HepG2 (cell line): ENCODE results near the gene TUBB. TPM values are rescaled to one million over a fixed set of nuclear protein-coding genes. Genes with fewer than 3 reads are reported as not detected.

Experiments
- CCAR2 ChIP-seq: fragments of 200-400 bp; formaldehyde crosslinking; optimal IDR thresholded peaks from 2 replicates; pipeline ENCODE3; 2018; ENCODE audit warnings: low read depth, mild to moderate bottlenecking, low read length, moderate library complexity
- CREB1 ChIP-seq, 2 experiments: fragments of 450-650 bp in 1 of 2; IDR thresholded peaks; 2 replicates each; pipeline ENCODE4 v1.6.1; 2016 to 2017; ENCODE audit warnings: control low read depth in 1 of 2, mild to moderate bottlenecking in 1 of 2, missing compliant biosample characterization in 1 of 2, missing genetic modification characterization in 1 of 2
- GABPA ChIP-seq, 2 experiments: IDR thresholded peaks; 2 replicates each; pipeline ENCODE4 v1.6.1; 2011 to 2016; ENCODE audit warnings: low read depth in 2 of 2, low read length in 1 of 2, missing biosample characterization in 1 of 2, missing genetic modification characterization in 1 of 2
- KDM2A ChIP-seq: sonication (generic); formaldehyde crosslinking; IDR thresholded peaks from 2 replicates; pipeline ENCODE4 v1.4.0; 2020; ENCODE audit warnings: low read depth, missing genetic modification reagents, borderline replicate concordance
- MIER2 ChIP-seq: IDR thresholded peaks from 2 replicates; pipeline ENCODE4 v1.6.1; 2016; ENCODE audit warnings: missing biosample characterization, missing genetic modification reagents
- PHF21A ChIP-seq: sonication (generic); formaldehyde crosslinking; IDR thresholded peaks from 2 replicates; pipeline ENCODE4 v1.5.0; 2020; ENCODE audit warnings: mild to moderate bottlenecking, missing genetic modification reagents
- RAD51 ChIP-seq: fragments of 450-650 bp; IDR thresholded peaks from 2 replicates; pipeline ENCODE4 v1.6.1; 2016; ENCODE audit warnings: borderline replicate concordance
- REL ChIP-seq: sonication (generic); formaldehyde crosslinking; conservative IDR thresholded peaks from 2 replicates; pipeline ENCODE4 v1.8.0; 2022; ENCODE audit warnings: mild to moderate bottlenecking, missing genetic modification reagents, moderate library complexity
- SMYD3 ChIP-seq: sonication (generic); formaldehyde crosslinking; IDR thresholded peaks from 2 replicates; pipeline ENCODE4 v1.8.1; 2023; ENCODE audit warnings: mild to moderate bottlenecking, missing genetic modification reagents
- SP2 ChIP-seq: sonication (generic); formaldehyde crosslinking; IDR thresholded peaks from 2 replicates; pipeline ENCODE4 v1.5.1; 2020; ENCODE audit warnings: mild to moderate bottlenecking, missing genetic modification reagents
- TCF7 ChIP-seq: sonication (generic); IDR thresholded peaks from 2 replicates; pipeline ENCODE4 v1.6.1; 2016; ENCODE audit warnings: antibody characterized with exemption, low read depth
- THRA ChIP-seq: sonication (generic); formaldehyde crosslinking; IDR thresholded peaks from 2 replicates; pipeline ENCODE4 v1.4.0; 2020; ENCODE audit warnings: missing genetic modification reagents, borderline replicate concordance
- ZFP36L1 ChIP-seq: sonication (generic); formaldehyde crosslinking; IDR thresholded peaks from 2 replicates; pipeline ENCODE4 v1.8.0; 2022; ENCODE audit warnings: mild to moderate bottlenecking, missing genetic modification reagents, moderate library complexity
- ZFP62 ChIP-seq: sonication (generic); formaldehyde crosslinking; IDR thresholded peaks from 2 replicates; pipeline ENCODE4 v1.4.0; 2020; ENCODE audit warnings: missing genetic modification reagents
- ZNF350 ChIP-seq: sonication (generic); formaldehyde crosslinking; IDR thresholded peaks from 2 replicates; pipeline ENCODE4 v1.4.0; 2020; ENCODE audit warnings: mild to moderate bottlenecking, low read depth, missing genetic modification reagents, borderline replicate concordance
- ZNF552 ChIP-seq: sonication (generic); formaldehyde crosslinking; IDR thresholded peaks from 2 replicates; pipeline ENCODE4 v1.9.0; 2022; ENCODE audit warnings: missing genetic modification reagents, mild to moderate bottlenecking, borderline replicate concordance
- ZNF574 ChIP-seq: sonication (generic); formaldehyde crosslinking; IDR thresholded peaks from 2 replicates; pipeline ENCODE4 v1.4.0; 2020; ENCODE audit warnings: missing genetic modification reagents
- ZNF605 ChIP-seq: sonication (generic); formaldehyde crosslinking; IDR thresholded peaks from 2 replicates; pipeline ENCODE4 v1.8.0; 2022; ENCODE audit warnings: mild to moderate bottlenecking, missing genetic modification reagents
- ZNF615 ChIP-seq: sonication (generic); formaldehyde crosslinking; IDR thresholded peaks from 2 replicates; pipeline ENCODE4 v1.5.0; 2020; ENCODE audit warnings: mild to moderate bottlenecking, missing genetic modification reagents, borderline replicate concordance
- ZNF674 ChIP-seq: sonication (generic); formaldehyde crosslinking; IDR thresholded peaks from 2 replicates; pipeline ENCODE4 v1.5.0; 2020; ENCODE audit warnings: low read depth, mild to moderate bottlenecking, missing genetic modification reagents
- ZNF776 ChIP-seq: sonication (generic); formaldehyde crosslinking; IDR thresholded peaks from 2 replicates; pipeline ENCODE4 v1.4.0; 2020; ENCODE audit warnings: mild to moderate bottlenecking, missing genetic modification reagents
- ZNF878 ChIP-seq: sonication (generic); formaldehyde crosslinking; IDR thresholded peaks from 2 replicates; pipeline ENCODE4 v1.8.1; 2023; ENCODE audit warnings: mild to moderate bottlenecking, missing genetic modification reagents, moderate library complexity
- ZSCAN30 ChIP-seq: sonication (generic); formaldehyde crosslinking; IDR thresholded peaks from 2 replicates; pipeline ENCODE4 v1.5.0; 2020; ENCODE audit warnings: mild to moderate bottlenecking, missing genetic modification reagents
- polyA plus RNA-seq, 8 experiments: library from polyadenylated mRNA; depleted of rRNA in 3 of 8; stranded (reverse) in 7 of 8; unstranded in 1 of 8; fragments of >200 nt; fragmentation: Illumina TruSeq in 4 of 8; extraction: Trizol in 4 of 8; gene quantifications; 2 replicates each; pipeline versions ENCODE4 v1.2.1 to v1.2.3, GENCODE V29; 2011 to 2016; ENCODE audit warnings: low read depth in 4 of 8, missing spikeins in 1 of 8, mixed read lengths in 1 of 8; ENCODE audit not compliant: insufficient read depth in 1 of 8
- total RNA-seq, 5 experiments: library from RNA; depleted of rRNA; stranded (reverse); fragments of >200 nt; fragmentation: Illumina TruSeq; extraction: Trizol; gene quantifications; 2 replicates each; pipeline ENCODE4 v1.2.3, GENCODE V29; 2016; ENCODE audit warnings: low read depth in 1 of 5
- TF ChIP-seq, protein P1 (sequence below): sonication (generic); formaldehyde crosslinking; IDR thresholded peaks from 2 replicates; pipeline ENCODE4 v1.4.0; 2020; ENCODE audit warnings: missing genetic modification reagents

TUBB gene
- total and polyA plus RNA-seq, 2 of the 13 experiments (the other 11 are each of a cell fraction or from before 2014, with no cell fraction given), result 911 to 1,163 TPM

DNA sequence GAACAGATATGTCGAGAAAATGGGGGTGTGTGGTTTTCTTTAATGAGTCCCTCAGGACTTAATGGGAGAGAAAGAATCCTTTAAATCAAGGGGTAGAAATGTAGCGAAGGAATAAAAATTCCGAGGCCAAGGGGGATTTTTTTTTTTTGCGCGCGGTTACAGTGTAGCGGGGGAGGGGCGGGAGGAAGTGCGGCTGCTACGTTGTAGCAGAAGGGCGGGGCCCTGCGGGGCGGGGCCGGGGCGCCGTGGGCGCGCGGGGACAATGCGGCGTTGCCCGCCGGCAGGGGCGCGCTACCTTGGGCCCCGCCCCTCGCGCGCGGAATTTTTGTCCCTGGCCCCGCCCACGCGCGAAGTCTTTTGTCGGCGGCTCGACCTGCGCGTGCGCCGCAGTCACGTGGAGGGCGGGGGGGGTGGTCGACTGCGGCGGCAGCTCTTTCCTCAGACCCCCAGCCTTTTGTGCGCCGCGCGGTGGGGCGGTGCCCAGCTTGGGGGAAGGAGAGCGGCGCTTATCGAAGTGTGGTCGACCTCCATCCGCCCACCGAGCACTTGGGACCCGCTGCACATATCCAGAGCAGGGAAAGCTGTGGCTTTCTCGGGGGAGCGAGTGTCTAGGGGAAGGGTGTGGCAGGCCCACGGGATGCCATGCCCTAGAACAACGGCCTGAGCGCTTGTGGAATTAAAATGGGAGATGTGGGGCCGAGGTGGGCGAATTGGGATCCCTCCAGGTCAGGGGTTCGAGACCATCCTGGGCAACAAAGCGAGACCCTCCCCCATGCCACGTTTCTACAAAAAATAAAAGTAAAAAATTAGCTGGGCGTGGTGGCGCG, 1.3 kb downstream of the TUBB start (continued):
- TF ChIP-seq ZNF878 (CRISPR knock-in tag), result 0 out of 2 replicates have a peak, but pooled peaks have one; percentile 50
- TF ChIP-seq RAD51, result peak; percentile 63
- TF ChIP-seq ZNF776, result 0 out of 2 replicates have a peak, but pooled peaks have one; percentile 64
- TF ChIP-seq SP2 (CRISPR knock-in tag), result peak; percentile 49; the same call in 1 of the 2 replicates
- 0 out of 2 replicates have a peak, but pooled peaks have one; percentile 21 for TF ChIP-seq MIER2
- TF ChIP-seq REL (CRISPR knock-in tag), result no peak
- TF ChIP-seq SMYD3 (CRISPR knock-in tag), result 0 out of 2 replicates have a peak, but pooled peaks have one; percentile 20
- TF ChIP-seq KDM2A (CRISPR knock-in tag), result peak; percentile 88
- TF ChIP-seq ZSCAN30 (CRISPR knock-in tag), result no peak
- 0 out of 2 replicates have a peak, but pooled peaks have one; percentile 71 for TF ChIP-seq ZNF674
- no peak for TF ChIP-seq ZFP36L1 (CRISPR knock-in tag)
- TF ChIP-seq ZNF605, result peak; percentile 63; the same call in 1 of the 2 replicates
- peak; percentile 35; the same call in 1 of the 2 replicates for TF ChIP-seq GABPA (IDR thresholded peaks at IDR 0.05; ENCODE audit: low read depth, low read length)
- TF ChIP-seq GABPA (CRISPR knock-in tag; IDR thresholded peaks at IDR 0.05; ENCODE audit: low read depth), result peak; percentile 64; the same call in 1 of the 2 replicates
- TF ChIP-seq ZNF552 (CRISPR knock-in tag), result no peak
- peak; percentile 17; the same call in 1 of the 2 replicates for TF ChIP-seq ZNF350 (CRISPR knock-in tag)
- TF ChIP-seq CCAR2, result no peak
- no peak; the same call in 1 of the 2 replicates for TF ChIP-seq TCF7
- TF ChIP-seq THRA (CRISPR knock-in tag), result no peak
- no peak for TF ChIP-seq ZFP62 (CRISPR knock-in tag)
- peak; percentile 90 for TF ChIP-seq ZNF574 (CRISPR knock-in tag)
- TF ChIP-seq PHF21A (CRISPR knock-in tag), result no peak
- TF ChIP-seq, protein P1, sequence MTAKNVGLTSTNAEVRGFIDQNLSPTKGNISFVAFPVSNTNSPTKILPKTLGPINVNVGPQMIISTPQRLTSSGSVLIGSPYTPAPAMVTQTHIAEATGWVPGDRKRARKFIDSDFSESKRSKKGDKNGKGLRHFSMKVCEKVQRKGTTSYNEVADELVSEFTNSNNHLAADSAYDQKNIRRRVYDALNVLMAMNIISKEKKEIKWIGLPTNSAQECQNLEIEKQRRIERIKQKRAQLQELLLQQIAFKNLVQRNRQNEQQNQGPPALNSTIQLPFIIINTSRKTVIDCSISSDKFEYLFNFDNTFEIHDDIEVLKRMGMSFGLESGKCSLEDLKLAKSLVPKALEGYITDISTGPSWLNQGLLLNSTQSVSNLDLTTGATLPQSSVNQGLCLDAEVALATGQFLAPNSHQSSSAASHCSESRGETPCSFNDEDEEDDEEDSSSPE (CRISPR knock-in tag), result peak; percentile 90
- TF ChIP-seq CREB1 (IDR thresholded peaks at IDR 0.05), result peak; percentile 42; the same call in 1 of the 2 replicates
- 0 out of 2 replicates have a peak, but pooled peaks have one; percentile 31 for TF ChIP-seq CREB1 (CRISPR knock-in tag; IDR thresholded peaks at IDR 0.05)
- TF ChIP-seq ZNF615 (CRISPR knock-in tag), result no peak
